H1 (cell line): Measurements from ENCODE around the gene AFF1. TPM values are rescaled to one million over a fixed set of nuclear protein-coding genes. Genes with fewer than 3 reads are reported as not detected.

Experiments used
- CTCF ChIA-PET: fragments of 300-600 bp; sonication (Branson Sonifier 250); formaldehyde crosslinking; loops from one replicate; lab custom pipeline; 2021; ENCODE audit not compliant: partially characterized antibody; lab: Charles Lee
- POLR2A ChIA-PET: fragments of 300-600 bp; sonication (Branson Sonifier 250); formaldehyde crosslinking; loops from one replicate; lab custom pipeline; 2021; ENCODE audit warnings: inconsistent platforms; ENCODE audit not compliant: partially characterized antibody; lab: Charles Lee
- DNase-seq, 2 experiments: peaks; one replicate each; pipeline versions ENCODE4 v3.0.0 to v3.0.0-alpha.2; 2010 to 2022; ENCODE audit warnings: low spot score in 2 of 2, low read depth in 1 of 2, mixed read lengths in 1 of 2
- FAIRE-seq: peaks from 2 replicates; lab custom pipeline; 2011; peaks lifted over from hg19 to GRCh38; lab: Jason Lieb, UNC
- H2AFZ ChIP-seq: 2 replicates; pipeline ENCODE4 v1.8.1; 2012; ENCODE audit warnings: low read length, inconsistent platforms
- H2AK5ac ChIP-seq: 2 replicates; pipeline ENCODE4 v1.6.1; 2013; ENCODE audit warnings: low read depth, low read length
- H2BK120ac ChIP-seq: replicated peaks from 2 replicates; pipeline ENCODE3; 2013; ENCODE audit warnings: low read depth, low read length, inconsistent platforms
- H2BK12ac ChIP-seq: 2 replicates; pipeline ENCODE4 v1.6.1; 2013; ENCODE audit warnings: low read depth, low read length
- H2BK15ac ChIP-seq: 2 replicates; pipeline ENCODE4 v1.6.1; 2013; ENCODE audit warnings: low read length
- H2BK20ac ChIP-seq: 2 replicates; pipeline ENCODE4 v1.6.1; 2013; ENCODE audit warnings: low read length
- H2BK5ac ChIP-seq: 2 replicates; pipeline ENCODE4 v1.6.1; 2013; ENCODE audit warnings: low read depth, low read length
- H3K14ac ChIP-seq: 2 replicates; pipeline ENCODE4 v1.6.1; 2013; ENCODE audit warnings: inconsistent platforms; ENCODE audit not compliant: insufficient read length
- H3K18ac ChIP-seq: 2 replicates; pipeline ENCODE4 v1.6.1; 2013; ENCODE audit warnings: low read length; ENCODE audit errors: extremely low read depth
- H3K23ac ChIP-seq: 2 replicates; pipeline ENCODE4 v1.6.1; 2013; ENCODE audit warnings: inconsistent platforms; ENCODE audit not compliant: insufficient read length
- H3K23me2 ChIP-seq: 2 replicates; pipeline ENCODE4 v1.6.1; 2013; ENCODE audit warnings: low read depth, low read length
- H3K27ac ChIP-seq: 2 replicates; pipeline ENCODE4 v1.6.1; 2011; ENCODE audit warnings: low read depth, low read length, inconsistent platforms
- H3K27me3 ChIP-seq, 4 experiments: replicated peaks in 1 of 4; 1 replicate in 1 of 4; 2 replicates in 3 of 4; pipeline versions ENCODE4 v1.6.1 to v1.8.1; 2011 to 2013; ENCODE audit warnings: low read length in 3 of 4, mild to moderate bottlenecking in 3 of 4, inconsistent platforms in 2 of 4, mixed read lengths in 2 of 4, moderate library complexity in 1 of 4; ENCODE audit not compliant: control insufficient read depth in 3 of 4, insufficient read depth in 3 of 4; ENCODE audit errors: extremely low read depth in 1 of 4
- H3K36me3 ChIP-seq, 4 experiments: 2 replicates each; pipeline versions ENCODE4 v1.6.1 to v1.8.1; 2011 to 2013; ENCODE audit warnings: mild to moderate bottlenecking in 4 of 4, low read length in 3 of 4, moderate library complexity in 2 of 4, control low read depth in 1 of 4, inconsistent platforms in 1 of 4; ENCODE audit not compliant: insufficient read depth in 4 of 4, control insufficient read depth in 2 of 4
- H3K4ac ChIP-seq: replicated peaks from 2 replicates; pipeline ENCODE3; 2013; ENCODE audit warnings: low read length, low read depth, mixed read lengths, inconsistent platforms; ENCODE audit not compliant: insufficient read length
- H3K4me1 ChIP-seq, 4 experiments: replicated peaks in 1 of 4; 1 replicate in 1 of 4; 2 replicates in 3 of 4; pipeline versions ENCODE4 v1.6.1 to v1.8.1; 2011 to 2013; ENCODE audit warnings: low read length in 3 of 4, inconsistent platforms in 2 of 4, mixed read lengths in 1 of 4; ENCODE audit not compliant: insufficient read depth in 4 of 4, control insufficient read depth in 3 of 4
- H3K4me2 ChIP-seq, 2 experiments: 2 replicates each; pipeline versions ENCODE4 v1.6.1 to v1.8.1; 2011 to 2013; ENCODE audit warnings: low read depth in 2 of 2, low read length in 2 of 2, control low read depth in 1 of 2, inconsistent platforms in 1 of 2, mild to moderate bottlenecking in 1 of 2; ENCODE audit not compliant: insufficient read depth in 1 of 2
- H3K4me3 ChIP-seq, 4 experiments: fragments of 200-600, 300-600 bp in 1 of 4; sonication (generic), shearing (Covaris generic), sonication (Bioruptor Twin) in 1 of 4; 2 replicates each; pipeline versions ENCODE4 v1.5.1 to v1.8.1; 2011 to 2016; ENCODE audit warnings: low read length in 4 of 4, low read depth in 3 of 4, control low read depth in 2 of 4, inconsistent platforms in 2 of 4, mild to moderate bottlenecking in 2 of 4, mixed read lengths in 1 of 4, moderate library complexity in 1 of 4; ENCODE audit not compliant: insufficient read depth in 2 of 4; ENCODE audit errors: extremely low read depth in 1 of 4
- H3K56ac ChIP-seq: replicated peaks from 2 replicates; pipeline ENCODE3; 2013; ENCODE audit warnings: low read depth, mild to moderate bottlenecking, mixed read lengths, low read length, inconsistent platforms; ENCODE audit not compliant: insufficient read length
- H3K79me1 ChIP-seq: 2 replicates; pipeline ENCODE4 v1.6.1; 2013; ENCODE audit warnings: low read depth, low read length, control low read depth
- H3K79me2 ChIP-seq, 2 experiments: 2 replicates each; pipeline versions ENCODE4 v1.6.1 to v1.8.1; 2012 to 2013; ENCODE audit warnings: low read length in 2 of 2, mild to moderate bottlenecking in 2 of 2, inconsistent platforms in 1 of 2; ENCODE audit not compliant: insufficient read depth in 2 of 2, control insufficient read depth in 1 of 2
- H3K9ac ChIP-seq, 4 experiments: replicated peaks in 1 of 4; 1 replicate in 1 of 4; 2 replicates in 3 of 4; pipeline versions ENCODE4 v1.6.1 to v1.8.1; 2011 to 2013; ENCODE audit warnings: low read depth in 3 of 4, low read length in 3 of 4, control low read depth in 2 of 4, mild to moderate bottlenecking in 2 of 4, moderate library complexity in 2 of 4, inconsistent platforms in 1 of 4; ENCODE audit errors: extremely low read depth in 1 of 4
- H3K9me3 ChIP-seq, 2 experiments: 2 replicates each; pipeline versions ENCODE4 v1.6.1 to v1.8.1; 2012 to 2013; ENCODE audit warnings: mild to moderate bottlenecking in 2 of 2, moderate library complexity in 2 of 2, control low read depth in 1 of 2, inconsistent platforms in 1 of 2, low read depth in 1 of 2, low read length in 1 of 2, mixed read lengths in 1 of 2; ENCODE audit not compliant: insufficient read depth in 2 of 2
- H4K20me1 ChIP-seq, 2 experiments: replicated peaks in 1 of 2; 2 replicates each; pipeline versions ENCODE3 to v1.8.1; 2011 to 2013; ENCODE audit warnings: inconsistent platforms in 2 of 2, low read length in 2 of 2, mild to moderate bottlenecking in 1 of 2; ENCODE audit not compliant: insufficient read depth in 2 of 2, control insufficient read depth in 1 of 2
- H4K5ac ChIP-seq: 2 replicates; pipeline ENCODE4 v1.6.1; 2013; ENCODE audit warnings: low read length, low read depth, mixed read lengths, inconsistent platforms; ENCODE audit not compliant: insufficient read length
- H4K8ac ChIP-seq: 2 replicates; pipeline ENCODE4 v1.8.0; 2013; ENCODE audit warnings: mild to moderate bottlenecking, moderate library complexity, low read length, inconsistent platforms; ENCODE audit not compliant: insufficient read depth; ENCODE audit errors: extremely low read depth
- H4K91ac ChIP-seq: replicated peaks from 2 replicates; pipeline ENCODE3; 2013; ENCODE audit warnings: low read length, mixed read lengths, inconsistent platforms; ENCODE audit not compliant: insufficient read length
- ASH2L ChIP-seq: fragments of 200-600, 300-600 bp; sonication (generic); IDR thresholded peaks from one replicate; pipeline ENCODE4 v1.7.1; 2017; ENCODE audit warnings: low read length
- BACH1 ChIP-seq: IDR thresholded peaks from 2 replicates; pipeline ENCODE4 v1.6.1; 2012; ENCODE audit warnings: low read length, improper control_type of control experiment
- CHD1 ChIP-seq: IDR thresholded peaks from 2 replicates; pipeline ENCODE4 v1.6.1; 2012; ENCODE audit warnings: low read depth, low read length, improper control_type of control experiment
- EGR1 ChIP-seq: IDR thresholded peaks from 2 replicates; pipeline ENCODE4 v1.6.1; 2011; ENCODE audit warnings: low read depth, low read length, borderline replicate concordance
- HDAC6 ChIP-seq: IDR thresholded peaks from one replicate; pipeline ENCODE4 v1.7.1; 2012; ENCODE audit warnings: low read depth, mild to moderate bottlenecking, inconsistent platforms, low read length, moderate library complexity
- POLR2AphosphoS5 ChIP-seq: IDR thresholded peaks from 2 replicates; pipeline ENCODE4 v1.6.1; 2011; ENCODE audit warnings: low read depth, low read length
- RAD21 ChIP-seq, 2 experiments: IDR thresholded peaks in 1 of 2; conservative IDR thresholded peaks in 1 of 2; 2 replicates each; pipeline ENCODE4 v1.6.1; 2011; ENCODE audit warnings: low read depth in 2 of 2, low read length in 2 of 2, improper control_type of control experiment in 1 of 2, inconsistent platforms in 1 of 2, mild to moderate bottlenecking in 1 of 2, moderate library complexity in 1 of 2
- SIN3A ChIP-seq, 2 experiments: IDR thresholded peaks in 1 of 2; conservative IDR thresholded peaks in 1 of 2; 2 replicates each; pipeline ENCODE4 v1.6.1; 2011 to 2012; ENCODE audit warnings: low read length in 2 of 2, improper control_type of control experiment in 1 of 2, low read depth in 1 of 2, mild to moderate bottlenecking in 1 of 2
- SIX5 ChIP-seq: IDR thresholded peaks from 2 replicates; pipeline ENCODE4 v1.6.1; 2011; ENCODE audit warnings: mild to moderate bottlenecking, low read depth, low read length
- TCF12 ChIP-seq: IDR thresholded peaks from 2 replicates; pipeline ENCODE4 v1.6.1; 2011; ENCODE audit warnings: low read depth, mild to moderate bottlenecking, low read length
- ZNF274 ChIP-seq: IDR thresholded peaks from 2 replicates; pipeline ENCODE4 v1.7.0; 2012; ENCODE audit warnings: low read length, borderline replicate concordance; ENCODE audit errors: extremely low read depth
- WGBS, 2 experiments: shearing (Covaris generic) in 1 of 2; methylation state at CpG; one replicate each; pipeline versions ENCODE4 v1.1.6 to v1.1.7; 2013 to 2015; ENCODE audit warnings: low lambda C conversion rate in 2 of 2, mixed read lengths in 2 of 2, inconsistent platforms in 1 of 2, low coverage in 1 of 2, missing lambda C conversion rate in 1 of 2; ENCODE audit not compliant: insufficient replicate concordance in 2 of 2, insufficient coverage in 1 of 2, insufficient read length in 1 of 2; ENCODE audit errors: extremely low coverage in 1 of 2, missing lambda C conversion rate in 1 of 2; 5-methylcytosine and 5-hydroxymethylcytosine counted together
- polyA plus RNA-seq, 7 experiments: library from polyadenylated mRNA; depleted of rRNA in 3 of 7; stranded (reverse) in 5 of 7; unstranded in 2 of 7; fragments of >200 nt in 5 of 7; fragments of 200-250 nt in 2 of 7; gene quantifications; 1 replicate in 5 of 7; 2 replicates in 1 of 7; 4 replicates in 1 of 7; pipeline versions ENCODE4 v1.2.1 to v1.2.3, GENCODE V29; 2011 to 2013; ENCODE audit warnings: missing spikeins in 2 of 7, mixed read lengths in 2 of 7
- total RNA-seq: library from RNA; stranded (reverse); fragmentation: NEBNext Ultra II Directional; extraction: Animal tissue kit (Norgen Biotek cat#: 25700); gene quantifications from 2 replicates; pipeline ENCODE4 v1.2.1, GENCODE V29; 2021
- TF ChIP-seq, protein P1 (sequence below): IDR thresholded peaks from 2 replicates; pipeline ENCODE4 v1.6.1; 2012; ENCODE audit warnings: inconsistent platforms
- TF ChIP-seq, protein P2 (sequence below): IDR thresholded peaks from 2 replicates; pipeline ENCODE4 v1.6.1; 2011; ENCODE audit warnings: low read depth, mild to moderate bottlenecking, low read length; ENCODE audit not compliant: insufficient read depth

Gene AFF1
- total and polyA plus RNA-seq, 2 of the 8 experiments (the other 6 are each of a cell fraction or from before 2014, with no cell fraction given): 14.8 to 85.5 TPM

DNA sequence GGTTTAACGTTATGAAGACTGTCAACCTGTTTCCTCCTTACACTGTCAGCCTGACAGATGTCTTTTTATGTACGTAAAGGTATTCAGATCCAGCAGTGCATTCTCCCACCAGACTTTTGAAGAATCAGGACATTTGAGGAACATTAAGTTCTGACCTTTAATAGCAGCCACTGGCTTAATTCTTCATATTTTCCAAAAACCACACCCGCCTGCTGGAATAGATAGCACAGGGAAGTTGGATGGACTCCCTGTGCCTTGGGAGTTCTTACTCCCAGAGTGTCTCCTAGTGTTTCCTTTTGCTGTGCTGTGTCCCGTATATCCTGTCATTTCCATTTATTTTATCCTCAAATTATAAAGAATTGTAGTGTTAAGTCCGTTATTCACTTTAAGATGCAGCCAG, 94.5 kb downstream of the AFF1 start:
- no peak overlapping the region for H3K14ac ChIP-seq
- CTCF ChIA-PET: interaction anchor here (0.8 to 1.2 kb wide), 2 partner anchors 18 to 106 kb away, joined by 3 read pairs; no protein-coding TSS in a partner anchor
- H3K79me2 ChIP-seq: peaks cover 0 to 97% of the 10 kb centered on the region in 2 experiments; a peak in 3 of 4 replicates
- FAIRE-seq (no peak), DNase-seq (no peak)
- H3K79me1 ChIP-seq: peaks cover 2% of the 10 kb centered on the region; the same call in 1 of the 2 replicates
- H3K56ac ChIP-seq: no peak overlapping the region
- H4K5ac ChIP-seq: no peak overlapping the region
- H4K8ac ChIP-seq: no peak overlapping the region
- no peak overlapping the region for H2BK20ac ChIP-seq
- no peak overlapping the region for H2AFZ ChIP-seq
- no peak overlapping the region for H2BK120ac ChIP-seq
- WGBS, 2 experiments: 79% methylated on average over 5 of the region's 5 CpGs; no CpG with 5 or more reads in 1 of the 2 experiments
- H3K27me3 ChIP-seq: no peaks in the 10 kb centered on the region
- no peak overlapping the region; a peak in 1 of 4 replicates for H3K4me2 ChIP-seq
- no peak overlapping the region for H3K4me3 ChIP-seq
- H3K4me1 ChIP-seq: peaks cover 7 to 25% (median 18%) of the 10 kb centered on the region in 4 experiments; a peak in 6 of 7 replicates
- H3K18ac ChIP-seq: no peak overlapping the region
- H3K36me3 ChIP-seq: no peaks in the 10 kb centered on the region
- POLR2A ChIA-PET: interaction anchor here (1.3 kb wide), 1 partner anchor 18 kb away, joined by 4 read pairs; no protein-coding TSS in a partner anchor
- no peak overlapping the region for H2BK12ac ChIP-seq
- H4K20me1 ChIP-seq: peaks cover 20 to 24% of the 10 kb centered on the region in 2 experiments
- no peak overlapping the region for H2BK5ac ChIP-seq
- no peak overlapping the region for H3K23ac ChIP-seq
- peaks cover 2% of the 10 kb centered on the region; the same call in 1 of the 2 replicates for H3K23me2 ChIP-seq
- H2BK15ac ChIP-seq: no peak overlapping the region
- no peaks in the 10 kb centered on the region for H3K9me3 ChIP-seq
- H3K27ac ChIP-seq: no peak overlapping the region
- H4K91ac ChIP-seq: no peak overlapping the region
- no peak overlapping the region for H3K4ac ChIP-seq
- H2AK5ac ChIP-seq: no peak overlapping the region
- H3K9ac ChIP-seq: no peak overlapping the region
- TF ChIP-seq BACH1 (no peak), EGR1 (no peak), RAD21 (IDR thresholded peaks at IDR 0.05 in 1 of 2, conservative IDR thresholded peaks at IDR 0.05 in 1 of 2; ENCODE audit: low read depth in 2 of 2, low read length in 2 of 2) (no peak), TCF12 (no peak), HDAC6 (no peak), SIX5 (no peak), ASH2L (no peak), CHD1 (no peak), ZNF274 (no peak), POLR2AphosphoS5 (no peak), SIN3A (conservative IDR thresholded peaks at IDR 0.05 in 1 of 2, IDR thresholded peaks at IDR 0.05 in 1 of 2; ENCODE audit: low read depth in 1 of 2, low read length in 2 of 2) (no peak)
- TF ChIP-seq, protein P1, sequence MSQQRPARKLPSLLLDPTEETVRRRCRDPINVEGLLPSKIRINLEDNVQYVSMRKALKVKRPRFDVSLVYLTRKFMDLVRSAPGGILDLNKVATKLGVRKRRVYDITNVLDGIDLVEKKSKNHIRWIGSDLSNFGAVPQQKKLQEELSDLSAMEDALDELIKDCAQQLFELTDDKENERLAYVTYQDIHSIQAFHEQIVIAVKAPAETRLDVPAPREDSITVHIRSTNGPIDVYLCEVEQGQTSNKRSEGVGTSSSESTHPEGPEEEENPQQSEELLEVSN: no peak
- TF ChIP-seq, protein P2, sequence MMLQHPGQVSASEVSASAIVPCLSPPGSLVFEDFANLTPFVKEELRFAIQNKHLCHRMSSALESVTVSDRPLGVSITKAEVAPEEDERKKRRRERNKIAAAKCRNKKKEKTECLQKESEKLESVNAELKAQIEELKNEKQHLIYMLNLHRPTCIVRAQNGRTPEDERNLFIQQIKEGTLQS: no peak
